ENCODE results near the gene MICU1.

DNA sequence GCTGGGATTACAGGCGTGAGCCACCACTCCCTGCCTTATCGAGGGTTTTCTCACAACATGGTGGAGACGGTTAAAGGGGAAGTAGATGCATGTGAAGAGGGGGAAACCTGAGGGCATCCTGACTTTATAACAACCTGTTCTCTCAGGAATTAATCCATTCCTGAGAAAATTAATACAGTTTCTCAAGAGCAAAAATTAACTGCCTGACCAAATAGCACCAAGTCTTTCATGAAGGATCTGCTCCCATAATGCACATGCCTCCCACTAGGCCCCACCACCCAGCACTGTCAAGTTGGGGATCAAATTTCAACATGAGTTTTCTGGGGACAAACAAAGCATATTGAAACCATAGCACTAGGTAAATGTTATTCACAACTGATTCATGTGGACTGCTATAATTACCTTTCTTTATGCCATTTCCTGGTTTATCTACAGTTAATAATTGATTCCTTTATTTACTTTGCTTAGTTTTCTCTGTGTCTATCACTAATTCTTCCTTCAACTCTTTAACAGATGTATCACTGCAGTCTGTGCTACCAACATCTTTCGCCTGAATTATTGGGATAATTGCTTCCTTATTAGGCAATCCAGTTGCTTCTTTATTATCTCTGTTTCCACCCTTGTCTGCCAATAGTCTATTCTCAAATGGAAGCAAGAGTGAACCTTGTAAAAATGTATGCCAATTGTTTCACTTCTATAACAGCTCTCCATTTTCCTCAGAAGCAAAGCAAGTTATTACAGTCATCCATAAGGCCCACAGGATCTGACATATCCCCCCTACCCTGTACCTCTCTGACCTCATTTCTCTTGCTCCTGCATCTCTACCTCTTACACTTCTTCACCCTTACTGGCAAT is 12.9 kb upstream of the MICU1 start:
- TF ChIP-seq, protein P1, sequence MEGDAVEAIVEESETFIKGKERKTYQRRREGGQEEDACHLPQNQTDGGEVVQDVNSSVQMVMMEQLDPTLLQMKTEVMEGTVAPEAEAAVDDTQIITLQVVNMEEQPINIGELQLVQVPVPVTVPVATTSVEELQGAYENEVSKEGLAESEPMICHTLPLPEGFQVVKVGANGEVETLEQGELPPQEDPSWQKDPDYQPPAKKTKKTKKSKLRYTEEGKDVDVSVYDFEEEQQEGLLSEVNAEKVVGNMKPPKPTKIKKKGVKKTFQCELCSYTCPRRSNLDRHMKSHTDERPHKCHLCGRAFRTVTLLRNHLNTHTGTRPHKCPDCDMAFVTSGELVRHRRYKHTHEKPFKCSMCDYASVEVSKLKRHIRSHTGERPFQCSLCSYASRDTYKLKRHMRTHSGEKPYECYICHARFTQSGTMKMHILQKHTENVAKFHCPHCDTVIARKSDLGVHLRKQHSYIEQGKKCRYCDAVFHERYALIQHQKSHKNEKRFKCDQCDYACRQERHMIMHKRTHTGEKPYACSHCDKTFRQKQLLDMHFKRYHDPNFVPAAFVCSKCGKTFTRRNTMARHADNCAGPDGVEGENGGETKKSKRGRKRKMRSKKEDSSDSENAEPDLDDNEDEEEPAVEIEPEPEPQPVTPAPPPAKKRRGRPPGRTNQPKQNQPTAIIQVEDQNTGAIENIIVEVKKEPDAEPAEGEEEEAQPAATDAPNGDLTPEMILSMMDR (IDR thresholded peaks at IDR 0.05) = no peak
- TF ChIP-seq POLR2A (IDR thresholded peaks at IDR 0.05) (no peak), POLR2AphosphoS5 (IDR thresholded peaks at IDR 0.05; ENCODE audit: insufficient read depth in 1 of 2, low read depth in 1 of 2) (no peak)
